Prostate gland (tissue), 2 donors: ENCODE measurements around the gene WWTR1. TPM values are rescaled to one million over a fixed set of nuclear protein-coding genes. Genes with fewer than 3 reads are reported as not detected.

Experiments used
- DNase-seq: peaks from one replicate; pipeline ENCODE4 v3.0.0-alpha.2; 2019; ENCODE audit warnings: low spot score
- H3K27ac ChIP-seq, 2 donors: fragments of 200-600 bp; sonication (generic); 2 replicates each; pipeline ENCODE4 v1.5.1; 2017 to 2019
- H3K27me3 ChIP-seq: fragments of 200-600 bp; sonication (generic); replicated peaks from 2 replicates; pipeline ENCODE4 v1.5.1; 2019; ENCODE audit not compliant: insufficient read depth
- H3K36me3 ChIP-seq, 2 donors: fragments of 200-600 bp; sonication (generic); 1 replicate in 1 of 2; 2 replicates in 1 of 2; pipeline versions ENCODE4 v1.5.1 to v1.8.1; 2017 to 2019
- H3K4me1 ChIP-seq: fragments of 200-600 bp; sonication (generic); replicated peaks from 2 replicates; pipeline ENCODE4 v1.5.1; 2019
- H3K4me3 ChIP-seq, 2 donors: fragments of 200-600 bp; sonication (generic); 2 replicates each; pipeline ENCODE4 v1.5.1; 2017 to 2019
- H3K9me3 ChIP-seq: fragments of 200-600 bp; sonication (generic); 2 replicates; pipeline ENCODE4 v1.5.1; 2017
- POLR2A ChIP-seq: fragments of 450-650 bp; IDR thresholded peaks from one replicate; pipeline ENCODE4 v1.6.1; 2016; ENCODE audit warnings: antibody characterized with exemption, mild to moderate bottlenecking
- POLR2AphosphoS5 ChIP-seq: sonication (generic); formaldehyde crosslinking; IDR thresholded peaks from one replicate; pipeline ENCODE4 v1.6.1; 2017; ENCODE audit warnings: antibody characterized with exemption
- WGBS: methylation state at CpG from one replicate; pipeline ENCODE4 v1.1.5; 2018; 5-methylcytosine and 5-hydroxymethylcytosine counted together
- intact Hi-C: fragments of 100-400 bp; cut with DNase I; formaldehyde crosslinking; loops from one replicate; pipeline ENCODE4 v1.14.2; 2022
- total RNA-seq, 2 donors: library from RNA; depleted of rRNA; stranded (reverse); fragments of >200 nt; gene quantifications; one replicate each; pipeline ENCODE4 v1.1.0, GENCODE V29; 2016
- TF ChIP-seq, protein P1 (sequence below), 4 experiments: fragments of 200-600 bp in 2 of 4; fragments of 450-650 bp in 2 of 4; sonication (generic) in 2 of 4; IDR thresholded peaks; 1 replicate in 3 of 4; 2 replicates in 1 of 4; pipeline ENCODE4 v1.5.1; 2016 to 2019; ENCODE audit warnings: antibody characterized with exemption in 4 of 4, mild to moderate bottlenecking in 2 of 4, moderate library complexity in 2 of 4

WWTR1 gene
- total RNA-seq, 2 donors from 2014 or later = 47.5 to 79.4 TPM

DNA sequence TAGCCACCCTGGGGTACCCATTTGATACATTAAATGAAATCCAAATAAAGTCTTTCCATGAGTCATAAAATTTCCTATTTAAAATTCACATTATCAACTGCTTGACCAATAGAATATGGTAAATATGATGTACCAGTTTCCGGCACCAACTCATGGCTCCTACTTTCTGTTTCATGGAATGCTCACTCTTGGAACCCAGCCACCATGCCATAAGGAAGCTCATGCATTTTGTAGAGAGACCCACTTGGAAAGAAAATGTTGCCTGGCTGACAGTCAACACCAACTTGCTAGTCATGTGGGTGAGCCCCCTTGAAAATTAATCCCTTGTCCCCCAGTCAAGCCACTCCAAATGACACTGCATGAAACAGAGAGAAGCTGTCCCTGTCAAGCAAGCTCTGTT is 57.2 kb downstream of the WWTR1 start:
- Histone ChIP-seq H3K9me3 (no peaks in the 10 kb centered on the region), H3K27me3 (no peaks in the 10 kb centered on the region), H3K4me1 (no peaks in the 10 kb centered on the region), H3K4me3 (no peak overlapping the region), H3K27ac (no peak overlapping the region), H3K36me3 (no peaks in the 10 kb centered on the region)
- intact Hi-C loops = no loop called here
- TF ChIP-seq POLR2A (no peak), POLR2AphosphoS5 (no peak)
- TF ChIP-seq, protein P1, sequence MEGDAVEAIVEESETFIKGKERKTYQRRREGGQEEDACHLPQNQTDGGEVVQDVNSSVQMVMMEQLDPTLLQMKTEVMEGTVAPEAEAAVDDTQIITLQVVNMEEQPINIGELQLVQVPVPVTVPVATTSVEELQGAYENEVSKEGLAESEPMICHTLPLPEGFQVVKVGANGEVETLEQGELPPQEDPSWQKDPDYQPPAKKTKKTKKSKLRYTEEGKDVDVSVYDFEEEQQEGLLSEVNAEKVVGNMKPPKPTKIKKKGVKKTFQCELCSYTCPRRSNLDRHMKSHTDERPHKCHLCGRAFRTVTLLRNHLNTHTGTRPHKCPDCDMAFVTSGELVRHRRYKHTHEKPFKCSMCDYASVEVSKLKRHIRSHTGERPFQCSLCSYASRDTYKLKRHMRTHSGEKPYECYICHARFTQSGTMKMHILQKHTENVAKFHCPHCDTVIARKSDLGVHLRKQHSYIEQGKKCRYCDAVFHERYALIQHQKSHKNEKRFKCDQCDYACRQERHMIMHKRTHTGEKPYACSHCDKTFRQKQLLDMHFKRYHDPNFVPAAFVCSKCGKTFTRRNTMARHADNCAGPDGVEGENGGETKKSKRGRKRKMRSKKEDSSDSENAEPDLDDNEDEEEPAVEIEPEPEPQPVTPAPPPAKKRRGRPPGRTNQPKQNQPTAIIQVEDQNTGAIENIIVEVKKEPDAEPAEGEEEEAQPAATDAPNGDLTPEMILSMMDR (IDR thresholded peaks at IDR 0.05) = no peak
- DNase-seq = no peak
- WGBS = 94% methylated on average over 1 of the region's 1 CpG

DNA sequence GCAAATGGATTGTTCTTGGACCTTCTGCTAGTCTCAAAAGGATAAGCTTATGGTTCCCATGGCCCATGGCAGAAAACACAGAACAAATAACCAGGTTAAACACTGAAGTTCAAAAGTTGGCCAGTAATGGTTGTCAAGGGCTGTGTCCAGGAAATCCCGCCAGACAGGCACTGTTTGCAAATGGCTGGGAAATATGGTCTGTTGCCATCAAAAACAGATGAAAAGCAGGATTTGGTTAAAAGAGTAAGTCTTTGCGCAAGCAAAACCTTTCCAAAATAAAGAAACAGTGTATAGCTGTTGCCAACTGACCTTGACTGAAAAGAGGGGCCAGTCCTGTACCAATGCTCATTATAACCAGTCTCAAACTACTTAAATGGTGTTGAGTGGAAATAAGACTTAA is 58.6 kb downstream of the WWTR1 start:
- DNase-seq = no peak
- intact Hi-C loops = no loop called here
- Histone ChIP-seq H3K4me1 (no peaks in the 10 kb centered on the region), H3K36me3 (no peaks in the 10 kb centered on the region), H3K27me3 (no peaks in the 10 kb centered on the region), H3K27ac (no peak overlapping the region), H3K4me3 (no peak overlapping the region), H3K9me3 (no peaks in the 10 kb centered on the region)
- whole genome bisulfite sequencing = 59% methylated on average over 2 of the region's 2 CpGs
- TF ChIP-seq POLR2AphosphoS5 (no peak), POLR2A (no peak)
- TF ChIP-seq, protein P1 (IDR thresholded peaks at IDR 0.05) = no peak

DNA sequence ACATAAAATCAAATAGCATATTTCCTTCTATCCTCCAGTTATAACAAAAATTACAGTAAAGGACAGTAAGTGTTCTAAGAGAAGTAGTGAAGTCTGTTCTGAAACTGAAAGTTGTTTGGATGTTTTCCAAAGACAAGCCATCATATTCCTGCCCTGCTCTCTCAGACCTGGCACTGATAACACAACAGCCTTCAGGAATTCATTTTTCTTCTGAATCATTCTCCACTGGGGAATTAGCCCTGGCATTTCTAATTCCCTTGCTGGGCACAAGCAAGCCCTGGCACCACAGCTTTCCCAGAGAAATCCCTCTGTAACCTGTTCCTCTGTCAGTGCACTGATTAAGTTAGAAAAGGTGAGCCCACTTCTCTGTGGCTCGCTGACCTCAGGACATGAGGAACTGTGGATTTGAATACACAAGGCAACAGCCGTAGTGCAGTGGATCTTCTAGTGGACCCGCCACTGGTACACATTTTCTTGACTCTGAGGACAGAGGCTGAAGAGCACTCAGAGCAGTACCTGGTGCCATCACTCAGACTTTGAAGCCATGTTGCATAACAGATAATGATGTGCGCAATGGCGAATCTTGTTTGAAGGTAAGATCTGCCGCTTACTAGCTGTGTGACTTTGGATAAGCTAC is 61.6 kb downstream of the WWTR1 start:
- Histone ChIP-seq H3K4me1 (no peaks in the 10 kb centered on the region), H3K27me3 (no peaks in the 10 kb centered on the region), H3K27ac (no peak overlapping the region), H3K9me3 (no peaks in the 10 kb centered on the region), H3K36me3 (no peaks in the 10 kb centered on the region), H3K4me3 (no peak overlapping the region)
- TF ChIP-seq, protein P1 (IDR thresholded peaks at IDR 0.05) = no peak
- TF ChIP-seq POLR2A = no peak
- no peak for TF ChIP-seq POLR2AphosphoS5
- intact Hi-C loops = no loop called here
- no peak for DNase-seq
- 92% methylated on average over 6 of the region's 6 CpGs for WGBS

DNA sequence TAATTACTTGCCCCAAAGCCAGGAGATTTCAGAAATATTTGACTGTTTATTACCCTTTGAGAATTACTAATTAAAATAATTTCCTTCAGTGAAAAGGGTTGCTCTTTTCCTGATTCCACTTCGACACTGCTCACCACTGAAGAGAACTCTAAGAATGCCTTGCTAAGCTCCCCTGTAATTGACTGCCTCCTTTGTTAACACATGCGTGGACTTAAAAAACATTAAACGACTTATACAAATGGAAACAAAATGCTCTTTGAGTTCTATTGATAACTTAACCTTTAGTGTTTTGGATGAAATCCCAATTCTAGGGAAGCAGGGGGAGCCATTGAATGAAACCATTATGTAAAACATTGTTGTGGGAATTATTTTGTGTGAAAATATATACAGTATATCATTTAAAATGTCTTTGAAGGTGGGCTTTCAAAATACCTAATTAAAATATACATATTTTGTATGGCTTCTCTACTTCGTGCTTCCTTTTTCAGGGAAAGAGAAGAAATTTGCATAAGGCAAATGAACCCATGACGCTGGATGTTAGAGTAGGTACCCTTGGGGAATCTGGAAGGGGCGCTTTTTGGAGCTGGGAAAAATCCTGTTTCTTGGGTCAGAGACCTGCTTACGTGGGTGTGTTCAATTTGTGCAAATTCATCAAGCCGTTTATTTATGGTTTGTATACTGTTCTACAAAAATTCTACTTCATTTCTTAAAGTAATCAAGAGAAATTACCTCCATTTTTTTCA is 64.2 kb downstream of the WWTR1 start:
- intact Hi-C loops = no loop called here
- no peaks in the 10 kb centered on the region for H3K36me3 ChIP-seq
- H3K4me3 ChIP-seq = no peak overlapping the region
- no peaks in the 10 kb centered on the region for H3K4me1 ChIP-seq
- no peaks in the 10 kb centered on the region for H3K9me3 ChIP-seq
- no peak for DNase-seq
- H3K27ac ChIP-seq = no peak overlapping the region
- 87% methylated on average over 8 of the region's 8 CpGs for WGBS
- H3K27me3 ChIP-seq = no peaks in the 10 kb centered on the region
- TF ChIP-seq, protein P1 (IDR thresholded peaks at IDR 0.05) = no peak
- TF ChIP-seq POLR2A = no peak
- TF ChIP-seq POLR2AphosphoS5 = no peak
